Activated CD4-positive, alpha-beta T cell treated with anti-CD3 and anti-CD28 coated beads, Interleukin-2, amount 50 U/mL, for 48 hours (primary cell): ENCODE measurements around the gene TM4SF5.
"Not testable (repeated sequence)": the region's sequence is repeated elsewhere in the genome, so short reads cannot be mapped to it uniquely, and the experiment has no call there.

ENCODE experiments used
- DNase-seq, 2 experiments: peaks; one replicate each; pipeline ENCODE4 v3.0.0-alpha.2; 2020

TM4SF5 gene

GRCh38 chr17:4790705-4791088 is 19.0 kb downstream of the TM4SF5 start:
- DNase-seq: no peak

- DNase-seq: no peak
Observed at GRCh38 chr17:4795168-4795567, 23.5 kb downstream of the TM4SF5 start.

- peak; percentile 51 to 62 for DNase-seq
Observed at GRCh38 chr17:4796552-4796920, 24.9 kb downstream of the TM4SF5 start.

GRCh38 chr17:4800462-4801196 is 28.9 kb downstream of the TM4SF5 start:
- DNase-seq: no peak

GRCh38 chr17:4802228-4802627 is 30.5 kb downstream of the TM4SF5 start, which contains the start of gene C17orf114:
C17orf114 (minus strand) TSS chr17:4802328.
- DNase-seq: no peak

- no peak for DNase-seq
Observed at GRCh38 chr17:4806456-4806776, 34.7 kb downstream of the TM4SF5 start.

- peak; percentile 92 for DNase-seq
Observed at GRCh38 chr17:4806777-4807604, 35.3 kb downstream of the TM4SF5 start, which contains the start of gene PLD2. PLD2 (plus strand) TSS chr17:4807152; CDS start chr17:4807773, 621 bp downstream.

- DNase-seq: no peak
Observed at GRCh38 chr17:4807605-4808377, 36.1 kb downstream of the TM4SF5 start.

GRCh38 chr17:4808378-4808767 is 36.7 kb downstream of the TM4SF5 start:
- DNase-seq: no peak

GRCh38 chr17:4810696-4811290 is 39.1 kb downstream of the TM4SF5 start:
- no peak for DNase-seq

GRCh38 chr17:4811471-4811870 is 39.8 kb downstream of the TM4SF5 start:
- DNase-seq: no peak

- no peak for DNase-seq
Observed at GRCh38 chr17:4812690-4813089, 41.0 kb downstream of the TM4SF5 start.

GRCh38 chr17:4815043-4815675 is 43.5 kb downstream of the TM4SF5 start:
- DNase-seq: no peak

GRCh38 chr17:4816826-4817225 is 45.1 kb downstream of the TM4SF5 start:
- no peak for DNase-seq

GRCh38 chr17:4818276-4818675 is 46.6 kb downstream of the TM4SF5 start:
- no peak for DNase-seq

GRCh38 chr17:4822835-4823234 is 51.1 kb downstream of the TM4SF5 start:
- DNase-seq: no peak

GRCh38 chr17:4823373-4824089 is 51.8 kb downstream of the TM4SF5 start:
- DNase-seq: no peak

- DNase-seq: no peak
Observed at GRCh38 chr17:4827399-4827798, 55.7 kb downstream of the TM4SF5 start.

GRCh38 chr17:4832829-4833177 is 61.1 kb downstream of the TM4SF5 start:
- DNase-seq: not testable (repeated sequence)
